Natural killer cell (primary cell): ENCODE data around the gene NME7. TPM values are rescaled to one million over a fixed set of nuclear protein-coding genes. Genes with fewer than 3 reads are reported as not detected.

Source experiments
- ATAC-seq, 3 donors: fragments of 150-1000 bp in 2 of 3; fragments of 200-7000 bp in 1 of 3; cut with Tn5 transposase; 1 replicate in 1 of 3; 2 replicates in 2 of 3; pipeline ENCODE4 v1.10.0; 2021; ENCODE audit warnings: mild to moderate bottlenecking in 2 of 3, moderate library complexity in 2 of 3
- DNase-seq, 2 donors: peaks; one replicate each; pipeline versions ENCODE4 v3.0.0 to v3.0.0-alpha.2; 2013 to 2021; ENCODE audit warnings: mixed read lengths in 1 of 2
- H3K27ac ChIP-seq: one replicate; pipeline ENCODE4 v1.5.1; 2013; ENCODE audit warnings: mild to moderate bottlenecking, low read length
- H3K27me3 ChIP-seq: one replicate; pipeline ENCODE4 v1.6.1; 2013; ENCODE audit warnings: low read length; ENCODE audit not compliant: control insufficient read depth, insufficient read depth
- H3K36me3 ChIP-seq: one replicate; pipeline ENCODE4 v1.6.1; 2013; ENCODE audit warnings: low read length; ENCODE audit not compliant: control insufficient read depth, insufficient read depth
- H3K4me1 ChIP-seq: one replicate; pipeline ENCODE4 v1.6.1; 2013; ENCODE audit warnings: low read length; ENCODE audit not compliant: control insufficient read depth, insufficient read depth
- H3K4me3 ChIP-seq: one replicate; pipeline ENCODE4 v1.5.1; 2013; ENCODE audit warnings: low read length
- H3K9me3 ChIP-seq: one replicate; pipeline ENCODE4 v1.6.1; 2013; ENCODE audit warnings: low read length; ENCODE audit not compliant: control insufficient read depth, insufficient read depth
- H3K27ac Mint-ChIP-seq, 2 donors: one replicate each; pipeline ENCODE4 v1.8.0; 2022; ENCODE audit warnings: mild to moderate bottlenecking in 2 of 2, mixed read lengths in 2 of 2, moderate library complexity in 1 of 2
- H3K27me3 Mint-ChIP-seq, 2 donors: one replicate each; pipeline ENCODE4 v1.8.0; 2022; ENCODE audit warnings: low read depth in 2 of 2, mixed read lengths in 2 of 2
- H3K36me3 Mint-ChIP-seq: one replicate; pipeline ENCODE4 v1.8.0; 2022; ENCODE audit warnings: mixed read lengths
- H3K4me1 Mint-ChIP-seq, 2 donors: one replicate each; pipeline ENCODE4 v1.8.0; 2022; ENCODE audit warnings: mixed read lengths in 2 of 2
- H3K4me3 Mint-ChIP-seq: one replicate; pipeline ENCODE4 v1.8.0; 2022; ENCODE audit warnings: mild to moderate bottlenecking, moderate library complexity, mixed read lengths
- H3K9me3 Mint-ChIP-seq, 2 donors: one replicate each; pipeline ENCODE4 v1.8.0; 2022; ENCODE audit warnings: mixed read lengths in 2 of 2
- CTCF ChIP-seq: fragments of 200-600 bp; IDR thresholded peaks from one replicate; pipeline ENCODE4 v1.8.0; 2022; ENCODE audit warnings: antibody characterized with exemption
- WGBS: methylation state at CpG from one replicate; pipeline ENCODE4 v1.1.7; 2013; ENCODE audit warnings: missing lambda C conversion rate; ENCODE audit not compliant: insufficient coverage; 5-methylcytosine and 5-hydroxymethylcytosine counted together
- intact Hi-C: fragments of 100-400 bp; cut with micrococcal nuclease; formaldehyde crosslinking; loops from one replicate; pipeline ENCODE4 v1.14.2; 2022
- total RNA-seq, 4 donors: library from RNA; stranded (reverse); fragments of 120-200 nt in 1 of 4; gene quantifications; one replicate each; pipeline versions ENCODE4 v1.2.3 to v1.2.4, GENCODE V29; 2013 to 2022

The NME7 gene
- total RNA-seq, 3 donors from 2014 or later (not counting 1 experiment from before 2014, with no cell fraction given) = 5.2 to 9.9 (median 9.8) TPM

- Mint-ChIP-seq H3K4me1 (peaks cover 7 to 14% of the 10 kb centered on the region in 2 donors), H3K36me3 (peaks cover 12% of the 10 kb centered on the region), H3K9me3 (peaks cover 2 to 7% of the 10 kb centered on the region in 2 donors), H3K4me3 (no peak overlapping the region), H3K27me3 (no peaks in the 10 kb centered on the region), H3K27ac (no peak overlapping the region)
- no peak for ATAC-seq
- WGBS = 100% methylated on average over 1 of the region's 1 CpG
- no peak overlapping the region for H3K27ac ChIP-seq
- no peaks in the 10 kb centered on the region for H3K4me1 ChIP-seq
- no peaks in the 10 kb centered on the region for H3K27me3 ChIP-seq
- H3K36me3 ChIP-seq = no peaks in the 10 kb centered on the region
- H3K9me3 ChIP-seq = no peaks in the 10 kb centered on the region
- H3K4me3 ChIP-seq = no peak overlapping the region
- intact Hi-C loops = no loop called here
- TF ChIP-seq CTCF = no peak
- no peak for DNase-seq
Observed at GRCh38 chr1:169329383-169329782, 38.2 kb downstream of the NME7 start.

- Mint-ChIP-seq H3K27ac (no peak overlapping the region), H3K27me3 (no peaks in the 10 kb centered on the region), H3K9me3 (peaks cover 2 to 7% of the 10 kb centered on the region in 2 donors), H3K4me3 (no peak overlapping the region), H3K36me3 (peaks cover 12% of the 10 kb centered on the region), H3K4me1 (peaks cover 7 to 14% of the 10 kb centered on the region in 2 donors)
- TF ChIP-seq CTCF = no peak
- Histone ChIP-seq H3K9me3 (no peaks in the 10 kb centered on the region), H3K4me1 (no peaks in the 10 kb centered on the region), H3K27ac (no peak overlapping the region), H3K4me3 (no peak overlapping the region), H3K36me3 (no peaks in the 10 kb centered on the region), H3K27me3 (no peaks in the 10 kb centered on the region)
- ATAC-seq = no peak
- WGBS = 97% methylated on average over 2 of the region's 2 CpGs
- intact Hi-C loops = no loop called here
- DNase-seq = no peak
Observed at GRCh38 chr1:169327875-169328274, 39.7 kb downstream of the NME7 start.

GRCh38 chr1:169326956-169327268, 40.7 kb downstream of the NME7 start:
- DNase-seq (no peak), ATAC-seq (peak in 1 of 3 donors; percentile 50)
- no peaks in the 10 kb centered on the region for H3K27me3 Mint-ChIP-seq
- peaks cover 12% of the 10 kb centered on the region for H3K36me3 Mint-ChIP-seq
- no peaks in the 10 kb centered on the region for H3K36me3 ChIP-seq
- no peak overlapping the region for H3K27ac ChIP-seq
- no peak overlapping the region for H3K4me3 Mint-ChIP-seq
- H3K9me3 Mint-ChIP-seq = peaks cover 2 to 7% of the 10 kb centered on the region in 2 donors
- no peaks in the 10 kb centered on the region for H3K4me1 ChIP-seq
- intact Hi-C loops = no loop called here
- no peak overlapping the region for H3K4me3 ChIP-seq
- no peak overlapping the region for H3K27ac Mint-ChIP-seq
- no peaks in the 10 kb centered on the region for H3K9me3 ChIP-seq
- TF ChIP-seq CTCF = no peak
- H3K27me3 ChIP-seq = no peaks in the 10 kb centered on the region
- peaks cover 7 to 14% of the 10 kb centered on the region in 2 donors for H3K4me1 Mint-ChIP-seq

GRCh38 chr1:169326261-169326955, 41.2 kb downstream of the NME7 start:
- no peak for TF ChIP-seq CTCF
- H3K27me3 ChIP-seq = no peaks in the 10 kb centered on the region
- H3K36me3 ChIP-seq = no peaks in the 10 kb centered on the region
- ATAC-seq (no peak), DNase-seq (no peak)
- Mint-ChIP-seq H3K27ac (no peak overlapping the region), H3K9me3 (peaks cover 2 to 7% of the 10 kb centered on the region in 2 donors), H3K27me3 (no peaks in the 10 kb centered on the region), H3K4me1 (peaks cover 7 to 14% of the 10 kb centered on the region in 2 donors), H3K4me3 (no peak overlapping the region), H3K36me3 (peaks cover 12% of the 10 kb centered on the region)
- H3K4me1 ChIP-seq = no peaks in the 10 kb centered on the region
- intact Hi-C loops = no loop called here
- WGBS = 50% methylated on average over 2 of the region's 3 CpGs
- no peaks in the 10 kb centered on the region for H3K9me3 ChIP-seq
- H3K27ac ChIP-seq = no peak overlapping the region
- no peak overlapping the region for H3K4me3 ChIP-seq
